Activated B cell treated with CpG ODN at 0.5 μM for 24 hours (primary cell): ENCODE data around the gene ZBTB21. TPM values are rescaled to one million over a fixed set of nuclear protein-coding genes. Genes with fewer than 3 reads are reported as not detected.

ENCODE experiments used
- ATAC-seq: fragments of 200-7000 bp; cut with Tn5 transposase; one replicate; pipeline ENCODE4 v1.10.0; 2021; ENCODE audit warnings: low read depth, mild to moderate bottlenecking, moderate library complexity
- CTCF ChIA-PET: fragments of 350-600 bp; sonication (Branson Sonifier 250); formaldehyde crosslinking; loops from one replicate; lab custom pipeline; 2021; ENCODE audit warnings: antibody characterized with exemption; lab: Charles Lee
- POLR2A ChIA-PET: fragments of 350-600 bp; sonication (Branson Sonifier 250); formaldehyde crosslinking; loops from one replicate; lab custom pipeline; 2021; ENCODE audit warnings: antibody characterized with exemption; lab: Charles Lee
- DNase-seq: peaks from one replicate; pipeline ENCODE4 v3.0.0; 2022
- H3K27ac Mint-ChIP-seq: one replicate; pipeline ENCODE4 v1.8.0; 2020; ENCODE audit warnings: mixed read lengths
- H3K27me3 Mint-ChIP-seq: one replicate; pipeline ENCODE4 v1.8.0; 2021; ENCODE audit warnings: mixed read lengths
- H3K36me3 Mint-ChIP-seq: one replicate; pipeline ENCODE4 v1.8.0; 2021; ENCODE audit warnings: low read depth, mixed read lengths
- H3K4me1 Mint-ChIP-seq: one replicate; pipeline ENCODE4 v1.8.0; 2021; ENCODE audit warnings: mixed read lengths
- H3K4me3 Mint-ChIP-seq: one replicate; pipeline ENCODE4 v1.8.0; 2020; ENCODE audit warnings: mild to moderate bottlenecking, mixed read lengths
- H3K9me3 Mint-ChIP-seq: one replicate; pipeline ENCODE4 v1.8.0; 2020; ENCODE audit warnings: mixed read lengths
- intact Hi-C: fragments of 100-400 bp; cut with micrococcal nuclease; formaldehyde crosslinking; loops from one replicate; pipeline ENCODE4 v1.15.1; 2024
- total RNA-seq: library from RNA; stranded (reverse); gene quantifications from 2 replicates; pipeline ENCODE4 v1.2.3, GENCODE V29; 2022
- TF ChIP-seq, protein P1 (sequence below): fragments of 200-600 bp; IDR thresholded peaks from one replicate; pipeline ENCODE4 v1.8.0; 2022; ENCODE audit warnings: antibody characterized with exemption, mild to moderate bottlenecking

The ZBTB21 gene
- total RNA-seq, 1 donor from 2014 or later: 24.2 TPM

DNA sequence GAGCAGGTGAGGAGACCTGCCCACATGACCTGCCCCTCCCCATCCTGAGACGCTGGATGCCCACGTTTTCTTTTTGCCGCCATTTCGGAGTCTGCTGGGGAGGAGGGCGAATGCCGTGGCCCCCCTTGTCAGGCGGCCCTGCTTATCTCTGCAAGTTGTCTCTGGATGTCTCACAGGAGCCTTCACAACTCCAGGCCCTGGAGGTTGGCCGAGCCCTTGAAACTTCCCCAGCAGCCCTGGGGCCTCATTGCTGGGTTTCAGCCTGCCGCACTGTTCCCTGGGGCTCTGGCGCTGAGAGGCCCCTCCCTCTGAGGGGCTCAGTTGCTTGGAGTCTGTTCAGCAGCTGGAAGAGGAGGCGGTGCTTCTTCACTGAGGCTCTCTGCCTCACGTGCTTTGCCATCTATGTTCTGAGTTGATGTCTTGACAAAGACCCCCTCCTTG lies 29.8 kb upstream of the ZBTB21 start:
- H3K9me3 Mint-ChIP-seq: no peaks in the 10 kb centered on the region
- DNase-seq (no peak), ATAC-seq (no peak)
- H3K4me1 Mint-ChIP-seq: peaks cover 5% of the 10 kb centered on the region
- TF ChIP-seq, protein P1, sequence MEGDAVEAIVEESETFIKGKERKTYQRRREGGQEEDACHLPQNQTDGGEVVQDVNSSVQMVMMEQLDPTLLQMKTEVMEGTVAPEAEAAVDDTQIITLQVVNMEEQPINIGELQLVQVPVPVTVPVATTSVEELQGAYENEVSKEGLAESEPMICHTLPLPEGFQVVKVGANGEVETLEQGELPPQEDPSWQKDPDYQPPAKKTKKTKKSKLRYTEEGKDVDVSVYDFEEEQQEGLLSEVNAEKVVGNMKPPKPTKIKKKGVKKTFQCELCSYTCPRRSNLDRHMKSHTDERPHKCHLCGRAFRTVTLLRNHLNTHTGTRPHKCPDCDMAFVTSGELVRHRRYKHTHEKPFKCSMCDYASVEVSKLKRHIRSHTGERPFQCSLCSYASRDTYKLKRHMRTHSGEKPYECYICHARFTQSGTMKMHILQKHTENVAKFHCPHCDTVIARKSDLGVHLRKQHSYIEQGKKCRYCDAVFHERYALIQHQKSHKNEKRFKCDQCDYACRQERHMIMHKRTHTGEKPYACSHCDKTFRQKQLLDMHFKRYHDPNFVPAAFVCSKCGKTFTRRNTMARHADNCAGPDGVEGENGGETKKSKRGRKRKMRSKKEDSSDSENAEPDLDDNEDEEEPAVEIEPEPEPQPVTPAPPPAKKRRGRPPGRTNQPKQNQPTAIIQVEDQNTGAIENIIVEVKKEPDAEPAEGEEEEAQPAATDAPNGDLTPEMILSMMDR: no peak
- no peak overlapping the region for H3K4me3 Mint-ChIP-seq
- ChIA-PET CTCF (no interaction called here), POLR2A (no interaction called here)
- H3K27me3 Mint-ChIP-seq: no peaks in the 10 kb centered on the region
- H3K27ac Mint-ChIP-seq: no peak overlapping the region
- intact Hi-C loops: no loop called here
- H3K36me3 Mint-ChIP-seq: no peaks in the 10 kb centered on the region

DNA sequence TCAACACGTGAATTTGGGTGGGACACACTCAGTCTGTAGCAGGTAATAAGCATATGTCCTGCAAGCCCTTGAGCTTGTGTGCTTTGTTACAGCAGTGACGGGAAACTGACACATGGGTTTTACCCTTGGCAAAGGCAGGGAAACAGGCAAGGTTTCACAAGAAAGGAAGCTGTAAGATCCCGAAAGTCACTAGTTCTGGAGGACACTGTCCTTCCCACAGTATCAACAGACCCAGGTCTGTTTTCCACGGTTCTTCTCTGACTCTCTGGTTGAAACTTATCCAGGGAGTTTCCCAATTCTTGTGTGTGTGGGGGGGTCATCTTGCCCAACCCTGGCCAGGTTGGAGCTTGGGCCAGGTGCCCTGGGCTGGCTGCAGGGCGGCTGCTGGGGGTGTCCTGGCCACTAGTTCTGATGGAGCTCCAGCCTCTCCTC lies 29.3 kb upstream of the ZBTB21 start:
- DNase-seq (no peak), ATAC-seq (no peak)
- TF ChIP-seq, protein P1: no peak
- intact Hi-C loops: no loop called here
- POLR2A ChIA-PET: no interaction called here
- Mint-ChIP-seq H3K36me3 (no peaks in the 10 kb centered on the region), H3K27ac (no peak overlapping the region), H3K27me3 (no peaks in the 10 kb centered on the region), H3K4me3 (no peak overlapping the region), H3K9me3 (no peaks in the 10 kb centered on the region), H3K4me1 (peaks cover 5% of the 10 kb centered on the region)
- CTCF ChIA-PET: no interaction called here

DNA sequence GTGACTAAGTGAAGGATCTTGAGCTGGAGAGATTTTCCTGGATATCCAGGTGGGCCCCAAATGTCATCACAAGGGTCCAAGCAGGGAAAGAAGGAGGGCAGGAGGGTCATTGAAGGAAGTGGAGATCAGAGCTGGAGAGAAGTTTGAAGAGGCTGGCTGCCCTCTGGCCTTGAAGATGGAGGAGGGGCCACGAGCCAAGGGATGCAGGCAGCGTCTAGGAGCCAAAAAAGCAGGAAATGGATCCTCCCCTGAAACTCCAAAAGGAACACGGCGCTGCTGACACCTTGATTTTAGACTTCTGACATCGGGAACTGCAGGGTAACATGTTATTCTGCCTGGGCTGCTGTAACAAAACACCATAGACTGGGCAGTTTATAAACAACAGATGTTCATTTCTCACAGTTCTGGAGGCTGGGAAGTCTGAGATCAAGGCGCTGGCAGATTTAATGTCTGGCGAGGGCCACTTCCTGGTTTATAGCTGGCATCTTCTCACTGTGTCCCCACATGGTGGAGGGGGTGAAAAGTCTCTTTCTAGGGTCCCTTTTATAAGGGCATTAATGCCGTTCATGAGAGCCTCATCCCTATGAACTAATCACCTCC lies 28.8 kb upstream of the ZBTB21 start:
- peaks cover 5% of the 10 kb centered on the region for H3K4me1 Mint-ChIP-seq
- CTCF ChIA-PET: no interaction called here

DNA sequence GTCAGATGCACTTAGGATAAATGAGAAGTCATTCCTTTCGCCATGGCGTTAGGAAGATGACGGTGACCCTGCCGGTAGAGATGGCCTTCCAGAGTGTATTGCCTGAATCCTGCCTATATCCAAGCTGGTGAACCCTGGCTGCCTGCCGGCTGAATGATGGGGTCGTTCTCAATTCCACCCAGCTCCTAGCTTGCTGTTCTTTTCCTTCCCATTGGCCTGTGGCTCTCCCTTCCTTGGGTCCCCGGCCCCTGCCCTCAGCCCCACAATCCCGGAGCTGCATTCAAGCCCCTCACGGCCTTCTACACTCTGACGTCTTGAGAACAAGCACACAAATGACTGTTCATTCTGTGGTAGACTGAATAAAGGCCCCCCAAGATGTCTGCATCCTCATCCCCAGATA lies 28.2 kb upstream of the ZBTB21 start:
- H3K9me3 Mint-ChIP-seq: no peaks in the 10 kb centered on the region
- no peaks in the 10 kb centered on the region for H3K27me3 Mint-ChIP-seq
- no peaks in the 10 kb centered on the region for H3K36me3 Mint-ChIP-seq
- DNase-seq (no peak), ATAC-seq (no peak)
- TF ChIP-seq, protein P1: no peak
- peaks cover 5% of the 10 kb centered on the region for H3K4me1 Mint-ChIP-seq
- ChIA-PET POLR2A (no interaction called here), CTCF (no interaction called here)
- no peak overlapping the region for H3K4me3 Mint-ChIP-seq
- H3K27ac Mint-ChIP-seq: no peak overlapping the region
- intact Hi-C loops: no loop called here

More for the DNA sequence above, 28.8 kb upstream of the ZBTB21 start:
- TF ChIP-seq, protein P1: no peak
- no peaks in the 10 kb centered on the region for H3K9me3 Mint-ChIP-seq
- H3K36me3 Mint-ChIP-seq: no peaks in the 10 kb centered on the region
- no peak for DNase-seq
- no peaks in the 10 kb centered on the region for H3K27me3 Mint-ChIP-seq
- POLR2A ChIA-PET: no interaction called here
- no peak overlapping the region for H3K4me3 Mint-ChIP-seq
- H3K27ac Mint-ChIP-seq: no peak overlapping the region
- intact Hi-C loops: no loop called here
- no peak for ATAC-seq

DNA sequence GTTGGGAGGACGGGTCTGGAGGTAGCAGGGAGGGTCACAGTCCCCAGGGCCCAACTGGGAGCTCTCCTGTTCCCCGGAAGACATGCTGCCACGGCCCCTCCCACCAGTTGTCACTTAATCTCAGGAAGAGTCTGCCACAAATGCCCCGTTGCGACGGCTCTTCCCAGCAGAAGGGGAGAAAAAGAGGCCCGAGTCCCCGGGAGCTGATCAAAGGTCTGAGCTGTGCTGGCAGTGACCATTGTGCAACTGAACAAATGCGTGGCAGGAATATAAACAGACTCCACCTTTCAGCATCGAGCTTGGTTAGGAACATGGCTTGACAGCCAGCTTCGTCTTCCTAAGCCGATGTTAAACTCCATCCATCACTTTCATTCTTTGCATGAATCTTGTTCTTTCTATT lies 27.8 kb upstream of the ZBTB21 start:
- ChIA-PET CTCF (no interaction called here), POLR2A (no interaction called here)
- peaks cover 5% of the 10 kb centered on the region for H3K4me1 Mint-ChIP-seq
- H3K9me3 Mint-ChIP-seq: no peaks in the 10 kb centered on the region
- H3K27me3 Mint-ChIP-seq: no peaks in the 10 kb centered on the region
- DNase-seq (no peak), ATAC-seq (no peak)
- TF ChIP-seq, protein P1: no peak
- intact Hi-C loops: no loop called here
- no peak overlapping the region for H3K4me3 Mint-ChIP-seq
- H3K27ac Mint-ChIP-seq: no peak overlapping the region
- no peaks in the 10 kb centered on the region for H3K36me3 Mint-ChIP-seq
